Activated CD8-positive, alpha-beta T cell treated with anti-CD3 and anti-CD28 coated beads for 36 hours (primary cell): ENCODE measurements around the gene KCND3. TPM values are rescaled to one million over a fixed set of nuclear protein-coding genes. Genes with fewer than 3 reads are reported as not detected.
A peak's percentile ranks its signal among the peaks of the same experiment; 100 is the strongest.

ENCODE experiments used
- ATAC-seq: fragments of 200-7000 bp; cut with Tn5 transposase; one replicate; pipeline ENCODE4 v1.10.0; 2021; ENCODE audit warnings: mild to moderate bottlenecking, moderate library complexity
- CTCF ChIA-PET: fragments of 350-600 bp; sonication (Branson Sonifier 250); formaldehyde crosslinking; loops from one replicate; lab custom pipeline; 2021; ENCODE audit warnings: antibody characterized with exemption; lab: Charles Lee
- POLR2A ChIA-PET: fragments of 350-600 bp; sonication (Branson Sonifier 250); formaldehyde crosslinking; loops from one replicate; lab custom pipeline; 2021; ENCODE audit warnings: antibody characterized with exemption; lab: Charles Lee
- DNase-seq: peaks from one replicate; pipeline ENCODE4 v3.0.0-alpha.2; 2020
- H3K27ac Mint-ChIP-seq: one replicate; pipeline ENCODE4 v1.8.0; 2021; ENCODE audit warnings: mild to moderate bottlenecking, mixed read lengths
- H3K27me3 Mint-ChIP-seq: one replicate; pipeline ENCODE4 v1.8.0; 2021; ENCODE audit warnings: mixed read lengths
- H3K36me3 Mint-ChIP-seq: one replicate; pipeline ENCODE4 v1.8.0; 2021; ENCODE audit warnings: low read depth, mixed read lengths
- H3K4me1 Mint-ChIP-seq: one replicate; pipeline ENCODE4 v1.8.0; 2021; ENCODE audit warnings: low read depth, mixed read lengths
- H3K4me3 Mint-ChIP-seq: one replicate; pipeline ENCODE4 v1.8.0; 2021; ENCODE audit warnings: mild to moderate bottlenecking, moderate library complexity, mixed read lengths
- H3K9me3 Mint-ChIP-seq: one replicate; pipeline ENCODE4 v1.8.0; 2021; ENCODE audit warnings: mixed read lengths
- CTCF ChIP-seq: fragments of 200-600 bp; IDR thresholded peaks from one replicate; pipeline ENCODE4 v1.8.0; 2022; ENCODE audit warnings: antibody characterized with exemption, mild to moderate bottlenecking
- intact Hi-C: fragments of 100-400 bp; cut with micrococcal nuclease; formaldehyde crosslinking; loops from one replicate; pipeline ENCODE4 v1.10.0; 2022
- total RNA-seq, 2 experiments: library from RNA; stranded (reverse); gene quantifications; one replicate each; pipeline ENCODE4 v1.2.3, GENCODE V29; 2021

Gene KCND3
- total RNA-seq, 2 experiments from 2014 or later: not detected

GRCh38 chr1:111906816-111907215 is 82.7 kb downstream of the KCND3 start:
- no peak for TF ChIP-seq CTCF
- intact Hi-C loops: no loop called here
- ATAC-seq: no peak
- Mint-ChIP-seq H3K4me3 (no peak overlapping the region), H3K4me1 (peaks cover 2% of the 10 kb centered on the region), H3K27me3 (peaks cover 17% of the 10 kb centered on the region), H3K36me3 (no peaks in the 10 kb centered on the region), H3K27ac (no peak overlapping the region), H3K9me3 (no peaks in the 10 kb centered on the region)
- CTCF ChIA-PET: no interaction called here
- DNase-seq: no peak
- POLR2A ChIA-PET: no interaction called here

- ATAC-seq (no peak), DNase-seq (no peak)
- peaks cover 17% of the 10 kb centered on the region for H3K27me3 Mint-ChIP-seq
- H3K27ac Mint-ChIP-seq: no peak overlapping the region
- no peak for TF ChIP-seq CTCF
- no peaks in the 10 kb centered on the region for H3K36me3 Mint-ChIP-seq
- intact Hi-C loops: no loop called here
- POLR2A ChIA-PET: no interaction called here
- H3K4me3 Mint-ChIP-seq: no peak overlapping the region
- peaks cover 2% of the 10 kb centered on the region for H3K4me1 Mint-ChIP-seq
- H3K9me3 Mint-ChIP-seq: no peaks in the 10 kb centered on the region
- CTCF ChIA-PET: no interaction called here
Measured at GRCh38 chr1:111906111-111906510, 83.4 kb downstream of the KCND3 start.

GRCh38 chr1:111904478-111905218 is 84.8 kb downstream of the KCND3 start:
- H3K9me3 Mint-ChIP-seq: no peaks in the 10 kb centered on the region
- peaks cover 14% of the 10 kb centered on the region for H3K27me3 Mint-ChIP-seq
- ChIA-PET CTCF (no interaction called here), POLR2A (no interaction called here)
- no peaks in the 10 kb centered on the region for H3K36me3 Mint-ChIP-seq
- ATAC-seq: peak; percentile 86
- peaks cover 2% of the 10 kb centered on the region for H3K4me1 Mint-ChIP-seq
- TF ChIP-seq CTCF: no peak
- H3K4me3 Mint-ChIP-seq: no peak overlapping the region
- peak; percentile 21 for DNase-seq
- intact Hi-C loops: no loop called here
- H3K27ac Mint-ChIP-seq: no peak overlapping the region

- no peak overlapping the region for H3K4me3 Mint-ChIP-seq
- peaks cover 10% of the 10 kb centered on the region for H3K27me3 Mint-ChIP-seq
- TF ChIP-seq CTCF: no peak
- H3K4me1 Mint-ChIP-seq: peaks cover 2% of the 10 kb centered on the region
- CTCF ChIA-PET: no interaction called here
- H3K9me3 Mint-ChIP-seq: no peaks in the 10 kb centered on the region
- DNase-seq: no peak
- no peak overlapping the region for H3K27ac Mint-ChIP-seq
- no peaks in the 10 kb centered on the region for H3K36me3 Mint-ChIP-seq
- POLR2A ChIA-PET: no interaction called here
- intact Hi-C loops: no loop called here
- ATAC-seq: no peak
Measured at GRCh38 chr1:111903871-111904449, 85.5 kb downstream of the KCND3 start.

GRCh38 chr1:111903148-111903870 is 86.2 kb downstream of the KCND3 start:
- Mint-ChIP-seq H3K4me3 (no peak overlapping the region), H3K36me3 (no peaks in the 10 kb centered on the region), H3K9me3 (no peaks in the 10 kb centered on the region), H3K27me3 (peaks cover 8% of the 10 kb centered on the region), H3K27ac (no peak overlapping the region), H3K4me1 (peaks cover 2% of the 10 kb centered on the region)
- POLR2A ChIA-PET: no interaction called here
- no peak for TF ChIP-seq CTCF
- no peak for ATAC-seq
- CTCF ChIA-PET: no interaction called here
- DNase-seq: no peak
- intact Hi-C loops: no loop called here
